Stimulated activated effector memory CD8-positive, alpha-beta T cell treated with anti-CD3 and anti-CD28 coated beads, Interleukin-12 subunit alpha, Interleukin-12 subunit beta, amount 100 ng/mL, for 72 hours (primary cell): ENCODE measurements around the gene EFNB2.

Source experiments
- ATAC-seq: fragments of 150-1000 bp; cut with Tn5 transposase; 2 replicates; pipeline ENCODE4 v1.10.0; 2021
- DNase-seq, 2 donors: peaks; one replicate each; pipeline ENCODE4 v3.0.0; 2021 to 2022; ENCODE audit warnings: low spot score in 2 of 2
- H3K27ac Mint-ChIP-seq: one replicate; pipeline ENCODE4 v1.8.0; 2022; ENCODE audit warnings: mild to moderate bottlenecking, mixed read lengths
- H3K36me3 Mint-ChIP-seq: one replicate; pipeline ENCODE4 v1.8.0; 2022; ENCODE audit warnings: mild to moderate bottlenecking, mixed read lengths
- H3K4me1 Mint-ChIP-seq: one replicate; pipeline ENCODE4 v1.8.0; 2022; ENCODE audit warnings: mixed read lengths
- H3K4me3 Mint-ChIP-seq: one replicate; pipeline ENCODE4 v1.8.0; 2022; ENCODE audit warnings: mild to moderate bottlenecking, mixed read lengths
- H3K9me3 Mint-ChIP-seq: one replicate; pipeline ENCODE4 v1.8.0; 2022; ENCODE audit warnings: mixed read lengths

The EFNB2 gene

DNA sequence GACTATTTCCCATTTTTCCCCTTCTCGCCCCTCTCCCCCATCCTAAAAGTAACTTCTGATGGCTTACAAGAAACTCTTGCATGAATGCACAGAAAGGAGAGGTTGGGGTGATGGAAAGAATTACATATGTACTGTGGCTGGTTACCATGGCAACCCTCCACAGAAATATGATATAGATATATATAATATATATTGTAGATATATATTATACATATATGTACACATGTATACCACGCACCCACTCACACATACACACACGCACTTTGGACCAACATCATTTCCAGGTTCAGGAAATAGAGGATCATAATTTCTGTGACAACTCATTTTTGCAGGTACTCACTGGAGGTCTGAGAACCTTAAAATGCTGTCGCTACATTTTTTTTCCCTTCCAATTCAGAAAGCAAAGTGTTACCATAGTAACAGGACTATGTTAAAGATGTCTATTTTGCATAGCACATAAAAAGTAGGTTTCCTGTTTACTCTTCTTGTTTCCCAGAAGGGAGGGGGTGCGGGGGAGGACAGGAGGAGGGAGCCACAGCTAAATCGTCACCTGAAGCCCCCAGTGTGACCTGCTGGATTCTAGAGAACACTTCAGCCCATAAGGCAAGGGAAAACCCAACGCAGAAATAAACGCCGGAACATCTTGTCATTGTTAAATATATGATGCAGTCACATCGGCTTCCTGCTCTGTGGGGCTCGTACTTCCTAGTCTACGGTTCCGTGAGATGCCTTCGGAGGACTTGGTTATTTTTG, 44.7 kb downstream of the EFNB2 start:
- Mint-ChIP-seq H3K9me3 (no peaks in the 10 kb centered on the region), H3K4me3 (no peak overlapping the region), H3K27ac (no peak overlapping the region), H3K36me3 (no peaks in the 10 kb centered on the region), H3K4me1 (peaks cover 22% of the 10 kb centered on the region)
- no peak for DNase-seq
- no peak for ATAC-seq

DNA sequence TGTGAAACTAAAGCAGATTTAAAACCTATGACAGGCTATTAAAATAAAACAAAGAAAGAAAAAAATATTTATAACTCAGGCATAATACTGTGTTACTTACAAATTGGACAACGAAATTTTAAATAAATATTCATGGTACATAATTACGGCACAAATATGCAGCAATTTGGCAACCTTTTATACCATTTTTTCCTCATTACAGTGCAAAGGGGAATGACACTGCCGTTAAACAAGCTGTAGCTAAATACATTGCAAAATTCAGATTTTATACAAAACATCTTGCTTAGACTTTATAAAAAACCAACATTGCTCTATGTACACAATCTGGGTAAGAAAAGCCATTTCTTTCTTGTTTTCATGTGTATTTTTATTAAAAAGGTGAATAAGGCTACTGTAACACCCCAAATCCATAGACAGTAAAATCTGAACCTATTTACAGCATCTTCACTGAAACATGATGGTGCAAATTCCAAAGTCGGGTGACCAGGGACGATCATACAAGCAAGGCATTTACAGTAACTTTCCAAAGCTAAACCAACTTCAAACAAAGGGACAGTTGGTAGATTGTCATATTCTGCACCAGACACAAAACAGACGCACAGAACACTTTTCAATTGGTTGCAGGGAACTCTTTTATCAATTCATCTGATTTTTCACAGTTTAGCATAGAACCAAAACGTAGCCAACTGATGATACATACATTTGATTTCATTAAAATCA, 45.5 kb downstream of the EFNB2 start:
- no peak for DNase-seq
- H3K4me3 Mint-ChIP-seq: no peak overlapping the region
- H3K4me1 Mint-ChIP-seq: peaks cover 22% of the 10 kb centered on the region
- H3K36me3 Mint-ChIP-seq: no peaks in the 10 kb centered on the region
- no peak for ATAC-seq
- H3K9me3 Mint-ChIP-seq: no peaks in the 10 kb centered on the region
- H3K27ac Mint-ChIP-seq: no peak overlapping the region

DNA sequence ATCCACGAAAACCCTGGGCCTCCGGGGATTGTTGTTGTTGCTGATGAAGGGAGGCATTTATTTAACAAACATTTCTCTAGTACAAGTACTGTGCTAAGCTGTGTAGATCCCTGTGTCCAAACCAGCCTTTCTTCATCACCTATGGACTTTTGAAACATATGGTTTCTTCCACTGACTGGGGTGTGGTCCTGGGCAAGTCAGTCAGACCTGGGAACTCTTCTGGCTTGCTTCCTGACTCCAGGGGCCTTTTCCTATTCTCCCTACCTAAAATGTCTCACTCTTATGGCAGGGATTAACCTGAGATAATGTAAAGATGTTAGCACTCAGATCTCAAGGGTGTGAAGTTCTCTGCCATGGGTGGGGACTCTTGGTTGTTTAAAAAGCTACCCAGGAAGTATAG, 46.8 kb downstream of the EFNB2 start:
- H3K36me3 Mint-ChIP-seq: no peaks in the 10 kb centered on the region
- H3K4me3 Mint-ChIP-seq: no peak overlapping the region
- H3K9me3 Mint-ChIP-seq: no peaks in the 10 kb centered on the region
- no peak for ATAC-seq
- H3K4me1 Mint-ChIP-seq: peaks cover 22% of the 10 kb centered on the region
- H3K27ac Mint-ChIP-seq: no peak overlapping the region
- DNase-seq: no peak

DNA sequence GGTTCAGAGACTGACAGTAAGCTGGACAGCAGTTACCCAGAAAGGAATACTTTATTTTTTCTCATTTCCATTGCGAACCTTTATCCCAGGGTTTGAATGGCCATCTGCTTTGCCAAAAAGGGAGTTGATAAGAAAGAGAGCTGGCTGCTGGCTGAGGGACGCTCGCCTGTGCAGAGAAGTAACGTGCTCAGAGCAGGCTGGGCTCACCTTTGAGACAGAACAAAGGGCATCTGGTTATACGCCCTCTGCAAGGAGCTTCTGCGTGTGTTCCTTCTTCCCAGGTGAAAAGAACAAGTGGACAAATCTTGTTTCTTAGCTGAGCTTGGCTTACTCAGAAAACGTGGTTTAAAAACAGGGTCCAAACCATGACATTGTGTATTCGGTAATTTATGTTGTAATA, 47.4 kb downstream of the EFNB2 start:
- Mint-ChIP-seq H3K27ac (no peak overlapping the region), H3K4me3 (no peak overlapping the region), H3K4me1 (peaks cover 22% of the 10 kb centered on the region), H3K9me3 (no peaks in the 10 kb centered on the region), H3K36me3 (no peaks in the 10 kb centered on the region)
- no peak for DNase-seq
- no peak for ATAC-seq

DNA sequence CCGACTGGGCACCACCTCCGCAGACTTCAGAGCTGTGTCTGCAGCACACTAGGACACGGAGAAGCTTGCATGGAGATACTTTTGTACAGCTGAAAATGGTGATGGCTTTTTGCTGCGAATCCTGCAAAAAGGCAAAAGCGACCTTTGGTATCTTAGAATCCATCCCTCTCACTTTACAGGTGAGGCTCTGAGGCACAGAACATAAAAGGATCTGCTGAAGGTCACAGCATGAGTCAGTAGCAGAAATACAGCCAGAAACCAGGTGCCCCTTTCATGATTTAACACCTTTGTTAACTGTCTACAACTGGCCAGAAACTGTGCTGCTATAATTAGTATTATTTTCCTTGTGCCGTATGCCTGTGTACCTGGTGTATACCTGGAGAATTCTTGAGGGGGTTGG, 48.3 kb downstream of the EFNB2 start:
- Mint-ChIP-seq H3K4me1 (peaks cover 17% of the 10 kb centered on the region), H3K9me3 (no peaks in the 10 kb centered on the region), H3K36me3 (no peaks in the 10 kb centered on the region), H3K27ac (no peak overlapping the region), H3K4me3 (no peak overlapping the region)
- ATAC-seq (no peak), DNase-seq (no peak)

DNA sequence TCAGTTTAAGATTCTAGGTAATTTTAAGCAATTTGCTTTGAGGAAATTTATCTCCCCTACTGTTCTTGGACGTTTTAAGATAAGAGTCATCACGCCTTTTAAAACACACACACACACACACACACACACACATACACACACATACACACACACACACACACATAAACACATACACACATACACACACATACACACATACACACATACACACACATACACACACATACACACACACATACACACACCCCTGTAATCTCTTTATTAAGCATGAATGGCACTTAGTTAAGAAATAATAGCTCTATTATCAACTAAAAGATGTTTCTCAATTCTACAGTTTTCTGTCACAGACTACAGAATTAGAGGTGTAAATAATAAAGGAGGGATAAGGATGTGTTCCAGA, 49.2 kb downstream of the EFNB2 start:
- Mint-ChIP-seq H3K9me3 (no peaks in the 10 kb centered on the region), H3K4me1 (peaks cover 9% of the 10 kb centered on the region)

DNA sequence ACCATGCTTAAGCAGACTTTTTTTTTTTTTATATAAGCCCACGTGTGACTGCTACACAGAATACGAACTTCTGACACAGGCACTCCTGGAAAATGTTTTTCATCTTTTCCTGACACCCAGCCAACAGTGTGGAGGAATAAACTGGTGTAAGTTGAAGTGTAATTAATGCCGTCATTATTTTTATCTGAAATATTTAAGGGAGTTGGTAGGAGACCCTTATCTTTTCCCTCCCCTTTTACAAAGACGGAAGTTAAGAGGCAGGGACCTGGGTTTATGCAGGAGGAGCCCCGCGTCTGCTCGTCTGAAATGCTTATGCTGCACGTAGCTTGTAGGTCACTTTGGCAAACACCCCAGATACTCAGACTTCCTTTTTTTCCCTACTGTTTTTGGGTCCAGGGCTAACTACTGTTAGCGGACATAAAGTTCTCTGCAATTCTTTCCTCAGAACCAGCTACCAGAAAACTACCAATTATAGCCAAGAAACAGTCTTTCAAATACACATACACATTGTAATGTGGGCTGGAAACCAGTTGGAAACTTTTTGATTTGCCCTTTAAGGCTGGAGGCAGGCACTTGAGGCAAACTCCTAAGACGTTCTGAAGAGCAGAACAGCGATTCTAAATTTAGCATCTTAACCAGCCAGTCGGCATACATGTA, 50.8 kb downstream of the EFNB2 start:
- ATAC-seq (no peak), DNase-seq (no peak)
- no peaks in the 10 kb centered on the region for H3K9me3 Mint-ChIP-seq
- no peaks in the 10 kb centered on the region for H3K4me1 Mint-ChIP-seq
- H3K4me3 Mint-ChIP-seq: no peak overlapping the region
- no peaks in the 10 kb centered on the region for H3K36me3 Mint-ChIP-seq
- H3K27ac Mint-ChIP-seq: no peak overlapping the region

More for the DNA sequence above, 49.2 kb downstream of the EFNB2 start:
- DNase-seq (no peak), ATAC-seq (no peak)
- no peaks in the 10 kb centered on the region for H3K36me3 Mint-ChIP-seq
- no peak overlapping the region for H3K4me3 Mint-ChIP-seq
- H3K27ac Mint-ChIP-seq: no peak overlapping the region

DNA sequence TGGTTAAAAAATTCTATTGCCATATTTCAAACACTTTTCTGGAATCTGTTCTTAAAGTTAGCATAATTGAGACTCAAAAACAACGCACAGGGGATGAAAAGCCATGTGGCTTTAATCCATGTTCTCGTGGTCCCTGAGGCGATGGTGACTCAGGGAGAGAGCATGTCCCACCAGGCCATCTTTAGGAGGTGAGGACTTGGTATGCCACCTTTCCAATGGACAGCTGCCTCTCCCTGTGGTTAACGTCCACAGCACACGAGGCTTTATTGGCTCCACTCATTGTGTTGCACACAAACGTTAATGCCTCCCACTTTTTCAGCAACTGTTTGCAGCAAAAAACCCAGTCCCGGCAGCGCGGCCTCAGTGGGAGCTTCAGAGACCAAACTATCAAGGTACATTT, 51.4 kb downstream of the EFNB2 start:
- Mint-ChIP-seq H3K36me3 (no peaks in the 10 kb centered on the region), H3K4me3 (no peak overlapping the region), H3K27ac (no peak overlapping the region), H3K4me1 (no peaks in the 10 kb centered on the region), H3K9me3 (no peaks in the 10 kb centered on the region)
- ATAC-seq (no peak), DNase-seq (no peak)

DNA sequence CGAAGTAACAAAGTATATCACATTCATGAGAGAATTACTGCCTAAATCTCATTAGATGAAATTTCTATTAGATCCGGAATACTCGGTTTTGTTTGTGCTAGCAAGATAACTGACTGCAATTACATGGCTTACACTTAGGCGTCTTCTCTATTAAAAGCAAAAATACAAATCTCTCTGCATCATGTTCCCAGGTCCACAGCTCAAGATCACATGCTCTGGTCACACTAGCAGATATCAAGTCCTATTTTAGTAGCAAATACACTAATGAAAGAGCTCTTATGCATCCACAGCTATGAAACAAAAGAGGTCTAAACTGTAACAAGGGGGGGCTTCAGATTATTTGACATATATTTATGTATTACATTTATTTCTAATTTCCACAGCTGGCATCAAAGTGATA, 53.5 kb downstream of the EFNB2 start:
- Mint-ChIP-seq H3K9me3 (no peaks in the 10 kb centered on the region), H3K4me1 (no peaks in the 10 kb centered on the region), H3K4me3 (no peak overlapping the region), H3K27ac (no peak overlapping the region), H3K36me3 (no peaks in the 10 kb centered on the region)
- ATAC-seq (no peak), DNase-seq (no peak)

DNA sequence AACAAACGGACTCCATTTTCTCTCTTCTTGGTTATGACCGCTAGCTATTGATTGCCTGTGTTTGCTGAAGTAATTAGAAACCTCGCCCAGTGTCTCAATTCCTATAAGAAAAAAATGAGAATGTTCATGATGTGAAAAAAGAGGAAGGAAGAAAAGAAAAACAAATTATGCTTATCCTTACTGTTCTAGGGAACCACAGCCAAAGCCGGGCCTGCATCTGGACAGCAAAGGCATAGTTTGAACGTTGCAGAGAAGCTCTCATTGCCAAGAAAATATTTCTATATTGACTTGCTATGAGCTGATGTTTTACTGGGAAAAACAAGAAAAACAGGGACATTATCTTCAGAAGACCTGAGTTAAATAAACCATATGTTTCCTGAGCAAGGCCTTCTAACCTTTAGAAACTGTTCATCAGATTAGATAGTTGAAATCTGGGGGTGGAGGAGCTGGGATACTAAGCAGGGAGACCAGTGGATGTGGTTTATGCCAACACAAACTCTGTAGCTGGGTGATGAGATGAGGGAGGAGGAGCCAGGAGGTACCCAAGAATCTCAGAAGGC, 55.0 kb downstream of the EFNB2 start:
- no peak overlapping the region for H3K27ac Mint-ChIP-seq
- no peaks in the 10 kb centered on the region for H3K36me3 Mint-ChIP-seq
- no peaks in the 10 kb centered on the region for H3K4me1 Mint-ChIP-seq
- DNase-seq (no peak), ATAC-seq (no peak)
- no peak overlapping the region for H3K4me3 Mint-ChIP-seq
- H3K9me3 Mint-ChIP-seq: no peaks in the 10 kb centered on the region

DNA sequence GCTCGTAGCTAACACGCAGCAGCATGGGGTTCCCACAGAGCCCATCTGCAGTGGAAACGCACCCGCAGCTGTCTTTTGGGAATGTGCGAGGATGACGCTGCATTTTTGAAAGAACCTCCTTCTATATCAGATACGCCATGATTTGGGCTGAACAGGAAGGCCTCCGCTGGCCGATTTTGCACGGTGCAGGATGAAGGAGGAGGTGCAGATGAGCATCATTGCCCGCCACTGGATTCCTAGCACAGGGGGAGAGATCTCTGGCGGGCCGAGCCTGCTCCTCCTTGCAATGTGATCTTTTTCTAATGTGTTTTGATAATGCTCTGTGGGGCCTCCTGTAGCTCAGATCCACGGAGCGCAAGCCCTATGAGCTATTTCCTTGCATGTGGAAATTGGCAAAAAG, 55.5 kb downstream of the EFNB2 start:
- H3K4me1 Mint-ChIP-seq: no peaks in the 10 kb centered on the region
- no peak overlapping the region for H3K27ac Mint-ChIP-seq
- DNase-seq (no peak), ATAC-seq (no peak)
- H3K4me3 Mint-ChIP-seq: no peak overlapping the region
- no peaks in the 10 kb centered on the region for H3K9me3 Mint-ChIP-seq
- H3K36me3 Mint-ChIP-seq: no peaks in the 10 kb centered on the region

DNA sequence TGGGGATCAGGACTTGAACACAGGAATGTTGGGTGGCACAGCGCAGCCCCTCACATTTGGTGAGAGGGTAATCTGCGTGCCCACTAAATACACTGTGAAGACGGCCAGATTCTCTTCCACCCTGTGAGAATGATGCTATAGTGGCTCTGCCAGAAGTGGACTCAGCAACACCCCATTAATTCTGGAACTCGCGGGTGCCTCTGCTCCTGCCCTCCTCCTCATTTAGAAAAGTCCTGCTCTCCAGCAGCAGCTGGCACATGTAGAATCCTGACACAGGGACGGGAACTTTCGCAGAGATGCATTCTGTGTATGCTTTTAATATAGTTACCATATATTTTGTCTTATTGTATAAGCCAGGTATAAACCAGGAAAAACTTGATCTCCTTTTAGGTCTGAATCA, 57.3 kb downstream of the EFNB2 start:
- ATAC-seq: no peak
- Mint-ChIP-seq H3K4me3 (no peak overlapping the region), H3K9me3 (no peaks in the 10 kb centered on the region), H3K27ac (no peak overlapping the region), H3K4me1 (no peaks in the 10 kb centered on the region), H3K36me3 (no peaks in the 10 kb centered on the region)
- DNase-seq: no peak

DNA sequence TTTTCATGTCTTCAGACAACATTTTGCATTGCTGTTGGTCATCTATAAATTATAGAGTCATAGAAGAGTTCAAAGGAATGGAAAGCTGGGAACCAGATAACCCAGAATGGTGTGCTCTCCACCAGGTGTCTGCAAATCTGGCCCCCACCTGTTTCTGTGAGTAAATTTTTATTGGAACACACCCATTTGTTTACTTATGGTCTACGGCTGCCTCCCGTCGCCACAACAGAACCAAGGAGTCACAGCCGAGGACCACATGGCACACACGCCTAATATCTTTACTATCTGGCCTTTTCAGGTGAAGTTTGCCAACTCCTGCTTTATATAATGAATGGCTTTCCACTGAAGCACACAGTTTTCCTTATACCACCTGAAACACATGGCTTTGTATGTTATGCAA, 58.2 kb downstream of the EFNB2 start:
- H3K27ac Mint-ChIP-seq: no peak overlapping the region

DNA sequence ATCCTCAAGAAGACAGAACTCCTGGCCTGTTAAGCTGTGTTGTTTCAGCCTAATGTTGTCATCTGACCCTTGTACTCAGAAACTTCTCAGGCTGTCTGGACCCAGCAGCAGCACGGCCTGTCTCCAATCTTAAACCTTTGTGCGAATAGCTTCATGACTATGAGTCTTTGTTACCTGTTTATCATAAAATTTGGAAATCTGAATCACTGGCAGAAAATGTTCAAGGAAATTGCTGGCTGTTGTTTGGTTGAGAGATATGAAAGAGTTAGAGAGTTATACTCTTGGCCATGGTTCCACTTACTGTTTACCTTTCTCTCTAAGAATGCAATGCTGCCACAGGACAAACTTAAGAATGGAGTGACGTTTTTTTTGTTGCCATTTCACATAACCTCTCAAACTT, 59.6 kb downstream of the EFNB2 start:
- Mint-ChIP-seq H3K36me3 (no peaks in the 10 kb centered on the region), H3K4me3 (no peak overlapping the region), H3K27ac (no peak overlapping the region), H3K9me3 (no peaks in the 10 kb centered on the region), H3K4me1 (no peaks in the 10 kb centered on the region)
- ATAC-seq (no peak), DNase-seq (no peak)

More for the DNA sequence above, 58.2 kb downstream of the EFNB2 start:
- Mint-ChIP-seq H3K36me3 (no peaks in the 10 kb centered on the region), H3K4me1 (no peaks in the 10 kb centered on the region), H3K4me3 (no peak overlapping the region), H3K9me3 (no peaks in the 10 kb centered on the region)
- ATAC-seq: no peak
- no peak for DNase-seq

DNA sequence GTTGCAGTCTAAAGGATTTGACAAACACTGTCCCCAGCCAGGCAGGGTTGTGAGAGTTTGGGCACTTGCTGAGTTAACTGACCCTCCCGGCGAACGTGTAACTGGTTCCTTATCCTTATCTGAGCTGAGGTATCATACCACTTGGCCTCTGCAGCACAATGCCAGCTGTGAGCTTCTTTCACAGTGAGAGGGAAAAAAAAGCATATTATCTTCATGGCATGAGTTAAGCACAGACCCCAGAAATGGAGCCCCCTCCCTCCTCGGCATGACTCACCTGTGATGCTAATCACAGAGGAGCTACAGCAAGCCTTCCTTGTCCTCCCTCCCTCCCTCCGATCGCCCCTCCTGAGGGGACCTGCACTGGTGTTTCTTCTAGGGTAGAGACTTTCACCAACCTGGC, 60.5 kb downstream of the EFNB2 start:
- no peak overlapping the region for H3K27ac Mint-ChIP-seq
- DNase-seq (no peak), ATAC-seq (no peak)
- no peaks in the 10 kb centered on the region for H3K36me3 Mint-ChIP-seq
- no peaks in the 10 kb centered on the region for H3K9me3 Mint-ChIP-seq
- no peaks in the 10 kb centered on the region for H3K4me1 Mint-ChIP-seq
- no peak overlapping the region for H3K4me3 Mint-ChIP-seq

DNA sequence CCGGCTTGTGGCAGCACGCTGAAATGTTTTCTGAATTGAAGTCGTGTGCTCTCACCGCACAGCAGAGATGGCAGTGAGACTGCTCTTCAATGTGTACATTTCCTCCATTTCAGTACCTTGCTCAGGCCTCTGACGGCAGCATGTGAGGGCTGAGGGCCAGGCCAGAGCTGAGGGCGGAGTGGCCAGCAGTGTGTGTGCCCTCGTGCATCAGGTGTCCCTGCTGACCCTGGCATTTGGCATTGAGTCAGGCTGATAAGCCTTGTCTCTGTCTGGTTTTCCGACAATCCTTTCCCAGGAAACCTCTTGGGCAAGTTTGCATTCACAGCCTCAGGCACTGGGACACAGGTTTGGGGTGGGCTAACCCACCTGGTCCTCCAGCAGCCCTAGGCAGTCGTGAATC, 62.3 kb downstream of the EFNB2 start:
- Mint-ChIP-seq H3K9me3 (no peaks in the 10 kb centered on the region), H3K4me1 (no peaks in the 10 kb centered on the region), H3K36me3 (no peaks in the 10 kb centered on the region), H3K4me3 (no peak overlapping the region), H3K27ac (no peak overlapping the region)
- DNase-seq (no peak), ATAC-seq (no peak)
